GM23338 (cell line): ENCODE measurements around the gene POPDC3. TPM values are rescaled to one million over a fixed set of nuclear protein-coding genes. Genes with fewer than 3 reads are reported as not detected.
A peak's percentile ranks its signal among the peaks of the same experiment; 100 is the strongest.

Experiments used
- ATAC-seq: fragments of 200-7000 bp; cut with Tn5 transposase; 3 replicates; pipeline ENCODE4 v1.9.1; 2020
- DNase-seq: peaks from one replicate; pipeline ENCODE4 v3.0.0-alpha.2; 2015; ENCODE audit warnings: low spot score
- H2AFZ ChIP-seq: fragments of 200-600 bp; sonication (generic); 2 replicates; pipeline ENCODE4 v1.8.0; 2016; ENCODE audit warnings: antibody characterized with exemption, mild to moderate bottlenecking, moderate library complexity
- H3F3A ChIP-seq: fragments of 200-600 bp; sonication (generic); replicated peaks from 2 replicates; pipeline ENCODE4 v1.8.0; 2017; ENCODE audit warnings: antibody characterized with exemption, mixed run types, low read depth
- H3K27ac ChIP-seq: fragments of 200-600 bp; sonication (generic); 2 replicates; pipeline ENCODE4 v1.6.1; 2016; ENCODE audit warnings: low read depth
- H3K27me3 ChIP-seq: fragments of 200-600 bp; sonication (generic); 2 replicates; pipeline ENCODE4 v1.8.0; 2016; ENCODE audit warnings: mild to moderate bottlenecking, mixed run types, moderate library complexity; ENCODE audit not compliant: insufficient read depth
- H3K36me3 ChIP-seq: fragments of 200-600 bp; sonication (generic); 2 replicates; pipeline ENCODE4 v1.8.0; 2016; ENCODE audit warnings: mild to moderate bottlenecking; ENCODE audit not compliant: insufficient read depth
- H3K4me1 ChIP-seq: fragments of 200-600 bp; sonication (generic); 2 replicates; pipeline ENCODE4 v1.8.0; 2016; ENCODE audit warnings: mild to moderate bottlenecking, moderate library complexity; ENCODE audit not compliant: insufficient read depth
- H3K4me2 ChIP-seq: fragments of 200-600 bp; sonication (generic); 2 replicates; pipeline ENCODE4 v1.7.1; 2017; ENCODE audit warnings: mixed run types
- H3K4me3 ChIP-seq: fragments of 200-600 bp; sonication (generic); 2 replicates; pipeline ENCODE4 v1.6.1; 2016; ENCODE audit warnings: mixed run types
- H3K79me2 ChIP-seq: fragments of 200-600 bp; sonication (generic); replicated peaks from 2 replicates; pipeline ENCODE4 v1.8.0; 2017; ENCODE audit warnings: mild to moderate bottlenecking; ENCODE audit not compliant: insufficient read depth
- H3K9me2 ChIP-seq: fragments of 200-600 bp; sonication (generic); 2 replicates; pipeline ENCODE4 v1.8.0; 2017; ENCODE audit not compliant: insufficient read depth
- H4K20me1 ChIP-seq: fragments of 200-600 bp; sonication (generic); replicated peaks from 2 replicates; pipeline ENCODE4 v1.8.0; 2017; ENCODE audit warnings: mild to moderate bottlenecking; ENCODE audit not compliant: insufficient read depth
- H3K27ac Mint-ChIP-seq: 2 replicates; pipeline ENCODE4 v1.8.0; 2020; ENCODE audit warnings: inconsistent platforms, mild to moderate bottlenecking, moderate library complexity, mixed read lengths
- H3K27me3 Mint-ChIP-seq: 3 replicates; pipeline ENCODE4 v1.8.0; 2022; ENCODE audit warnings: low read depth, mild to moderate bottlenecking, moderate library complexity, mixed read lengths, inconsistent platforms; ENCODE audit not compliant: insufficient read depth, poor library complexity
- H3K36me3 Mint-ChIP-seq: 3 replicates; pipeline ENCODE4 v1.8.0; 2021; ENCODE audit warnings: low read depth, mild to moderate bottlenecking, inconsistent platforms, moderate library complexity, mixed read lengths
- H3K4me1 Mint-ChIP-seq: 3 replicates; pipeline ENCODE4 v1.8.0; 2020; ENCODE audit warnings: mild to moderate bottlenecking, inconsistent platforms, mixed read lengths
- H3K4me3 Mint-ChIP-seq: 3 replicates; pipeline ENCODE4 v1.8.0; 2021; ENCODE audit warnings: moderate library complexity, mild to moderate bottlenecking, inconsistent platforms, mixed read lengths
- H3K9me3 Mint-ChIP-seq: 3 replicates; pipeline ENCODE4 v1.8.0; 2020; ENCODE audit warnings: moderate library complexity, mild to moderate bottlenecking, inconsistent platforms, mixed read lengths
- CREB1 ChIP-seq: fragments of 250-450 bp; sonication (Bioruptor Pico); IDR thresholded peaks from 2 replicates; pipeline ENCODE4 v1.5.0; 2020; ENCODE audit warnings: low read depth, mild to moderate bottlenecking, moderate library complexity
- CTCF ChIP-seq, 2 experiments: fragments of 200-600 bp in 1 of 2; sonication (generic) in 1 of 2; conservative IDR thresholded peaks; 2 replicates each; pipeline versions ENCODE4 v1.5.1 to v1.6.1; 2016 to 2017; ENCODE audit warnings: antibody characterized with exemption in 2 of 2, low read depth in 2 of 2, mild to moderate bottlenecking in 2 of 2, moderate library complexity in 1 of 2
- ETS1 ChIP-seq: IDR thresholded peaks from 2 replicates; pipeline ENCODE4 v1.6.1; 2016; ENCODE audit warnings: antibody characterized with exemption
- EZH2 ChIP-seq: fragments of 200-600 bp; sonication (generic); IDR thresholded peaks from one replicate; pipeline ENCODE4 v1.8.0; 2017; ENCODE audit warnings: antibody characterized with exemption, mild to moderate bottlenecking, low read depth; ENCODE audit not compliant: unreplicated experiment
- EZH2phosphoT487 ChIP-seq: fragments of 200-600 bp; sonication (generic); IDR thresholded peaks from one replicate; pipeline ENCODE4 v1.8.1; 2018; ENCODE audit warnings: antibody characterized with exemption; ENCODE audit not compliant: unreplicated experiment
- JUNB ChIP-seq: IDR thresholded peaks from one replicate; pipeline ENCODE4 v1.6.1; 2016; ENCODE audit warnings: antibody characterized with exemption; ENCODE audit not compliant: unreplicated experiment
- NANOG ChIP-seq: IDR thresholded peaks from 2 replicates; pipeline ENCODE4 v1.6.1; 2016; ENCODE audit warnings: antibody characterized with exemption, borderline replicate concordance
- POLR2AphosphoS5 ChIP-seq: IDR thresholded peaks from 2 replicates; pipeline ENCODE4 v1.6.1; 2016; ENCODE audit warnings: antibody characterized with exemption, low read depth
- REST ChIP-seq: IDR thresholded peaks from one replicate; pipeline ENCODE4 v1.6.1; 2018; ENCODE audit warnings: antibody characterized with exemption; ENCODE audit not compliant: unreplicated experiment
- STAT1 ChIP-seq: IDR thresholded peaks from one replicate; pipeline ENCODE4 v1.6.1; 2016; ENCODE audit warnings: antibody characterized with exemption; ENCODE audit not compliant: unreplicated experiment
- ZNF114 ChIP-seq: fragments of 250-450 bp; sonication (Bioruptor Pico); IDR thresholded peaks from 2 replicates; pipeline ENCODE4 v1.5.0; 2020; ENCODE audit warnings: mild to moderate bottlenecking, moderate library complexity
- ZNF331 ChIP-seq: fragments of 250-450 bp; sonication (Bioruptor Pico); IDR thresholded peaks from 2 replicates; pipeline ENCODE4 v1.5.0; 2020; ENCODE audit warnings: low read depth, mild to moderate bottlenecking, moderate library complexity
- polyA plus RNA-seq: library from polyadenylated mRNA; unstranded; fragments of >200 nt; fragmentation: Nextera tagmentation; extraction: Ambion mirVana; gene quantifications from 2 replicates; pipeline ENCODE4 v1.2.1, GENCODE V29; 2016
- total RNA-seq: library from RNA; depleted of rRNA; stranded (reverse); fragments of >200 nt; shearing (Covaris generic); gene quantifications from 2 replicates; pipeline ENCODE4 v1.2.3, GENCODE V29; 2014

The POPDC3 gene
- total and polyA plus RNA-seq, 2 experiments from 2014 or later: 5.1 to 5.7 TPM

DNA sequence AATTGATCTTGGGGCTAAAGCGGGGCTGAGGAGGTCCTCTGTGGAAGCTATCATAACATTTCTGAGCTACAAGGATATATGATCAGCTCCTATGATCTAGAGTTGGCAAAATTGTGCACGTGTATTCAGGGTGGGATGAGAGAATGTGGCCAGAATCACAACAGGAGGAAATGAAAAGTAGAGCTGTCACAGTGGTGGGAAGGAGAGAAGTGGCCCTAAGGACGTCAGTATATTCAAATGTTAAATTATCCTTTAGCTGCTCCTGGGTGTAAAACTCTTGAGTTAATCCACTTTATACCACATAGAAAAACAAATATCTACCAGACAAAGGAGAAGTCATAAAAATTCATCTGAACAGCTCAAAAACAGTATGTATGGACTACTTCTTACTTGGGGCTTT, 14.8 kb upstream of the POPDC3 start (continued):
- TF ChIP-seq ZNF331 (CRISPR knock-in tag): no peak
- TF ChIP-seq CREB1 (CRISPR knock-in tag): no peak
- TF ChIP-seq EZH2phosphoT487: no peak
- no peak for TF ChIP-seq STAT1
- TF ChIP-seq CTCF (conservative IDR thresholded peaks at IDR 0.05; ENCODE audit: low read depth in 2 of 2): no peak
- TF ChIP-seq ZNF114: no peak
- no peak for TF ChIP-seq POLR2AphosphoS5
- TF ChIP-seq NANOG: no peak
- TF ChIP-seq EZH2: no peak
- TF ChIP-seq JUNB: no peak
- TF ChIP-seq ETS1: no peak

- Histone ChIP-seq H2AFZ (peak overlapping the region; percentile 24; the same call in 1 of the 2 replicates), H3K4me1 (peaks cover 6% of the 10 kb centered on the region; the same call in 1 of the 2 replicates), H3K36me3 (no peaks in the 10 kb centered on the region; the same call in 1 of the 2 replicates), H3K79me2 (no peaks in the 10 kb centered on the region), H3K27me3 (no peaks in the 10 kb centered on the region), H3F3A (no peaks in the 10 kb centered on the region), H4K20me1 (no peaks in the 10 kb centered on the region), H3K4me3 (no peak overlapping the region), H3K4me2 (no peak overlapping the region), H3K9me2 (no peaks in the 10 kb centered on the region), H3K27ac (no peak overlapping the region)
- ATAC-seq: no peak
- Mint-ChIP-seq H3K27ac (no peak overlapping the region), H3K4me3 (no peak overlapping the region), H3K27me3 (no peaks in the 10 kb centered on the region), H3K4me1 (peaks cover 3% of the 10 kb centered on the region), H3K36me3 (peaks cover 3% of the 10 kb centered on the region; the same call in 1 of the 3 replicates), H3K9me3 (0 out of 3 replicates have a peak, but pooled peaks cover 5% of the 10 kb centered on the region)
- no peak for DNase-seq
- TF ChIP-seq REST (no peak), CTCF (conservative IDR thresholded peaks at IDR 0.05; ENCODE audit: low read depth in 2 of 2) (no peak), EZH2 (no peak)
Measured at GRCh38 chr6:105194106-105194505, 14.3 kb upstream of the POPDC3 start.
